Measurements from ENCODE around the gene ATP8A2. TPM values are rescaled to one million over a fixed set of nuclear protein-coding genes. Genes with fewer than 3 reads are reported as not detected.

The ATP8A2 gene
- total RNA-seq, 1 donor = 0.72 TPM

DNA sequence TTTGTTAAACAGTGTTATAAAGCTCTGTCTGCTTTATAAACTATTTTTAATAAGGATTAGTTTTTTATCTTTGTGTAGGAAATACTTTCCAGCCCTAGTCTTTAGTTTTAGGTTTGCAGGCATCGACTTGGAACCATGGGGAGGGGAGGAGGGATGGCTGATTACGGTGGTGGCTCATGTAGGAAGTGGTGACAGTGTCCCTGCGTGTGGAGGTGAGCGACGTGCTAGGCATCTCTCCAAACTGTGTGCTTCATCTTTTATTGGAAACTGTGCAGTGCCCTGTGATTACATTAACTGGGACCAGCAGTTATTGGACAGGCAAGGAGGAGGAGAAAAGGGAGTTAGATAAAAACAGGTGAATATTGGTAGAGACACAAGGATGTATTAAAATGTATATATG is 203.8 kb downstream of the ATP8A2 start:
- H3K79me2 ChIP-seq (ENCODE audit: insufficient read depth, low read length) = no peaks in the 10 kb centered on the region
- H3K4me3 ChIP-seq (ENCODE audit: insufficient read depth, low read length) = no peak overlapping the region
- H3K27me3 ChIP-seq (ENCODE audit: insufficient read depth, low read length) = no peaks in the 10 kb centered on the region
- no peaks in the 10 kb centered on the region for H3K4me1 ChIP-seq (ENCODE audit: insufficient read depth, low read length)
- no peak overlapping the region for H3K4me2 ChIP-seq (ENCODE audit: insufficient read depth, low read length)
- no peak overlapping the region for H2AFZ ChIP-seq (ENCODE audit: low read length)
- no peak overlapping the region for H3K27ac ChIP-seq (ENCODE audit: low read depth, low read length)
- H3K9me3 ChIP-seq (ENCODE audit: low read depth, low read length) = no peaks in the 10 kb centered on the region
- no peak for DNase-seq (ENCODE audit: insufficient read length, low spot score, missing footprints)
- H3K36me3 ChIP-seq (ENCODE audit: insufficient read depth, low read length) = no peaks in the 10 kb centered on the region
- no peaks in the 10 kb centered on the region for H4K20me1 ChIP-seq (ENCODE audit: insufficient read depth, low read length)
- TF ChIP-seq, protein P1, sequence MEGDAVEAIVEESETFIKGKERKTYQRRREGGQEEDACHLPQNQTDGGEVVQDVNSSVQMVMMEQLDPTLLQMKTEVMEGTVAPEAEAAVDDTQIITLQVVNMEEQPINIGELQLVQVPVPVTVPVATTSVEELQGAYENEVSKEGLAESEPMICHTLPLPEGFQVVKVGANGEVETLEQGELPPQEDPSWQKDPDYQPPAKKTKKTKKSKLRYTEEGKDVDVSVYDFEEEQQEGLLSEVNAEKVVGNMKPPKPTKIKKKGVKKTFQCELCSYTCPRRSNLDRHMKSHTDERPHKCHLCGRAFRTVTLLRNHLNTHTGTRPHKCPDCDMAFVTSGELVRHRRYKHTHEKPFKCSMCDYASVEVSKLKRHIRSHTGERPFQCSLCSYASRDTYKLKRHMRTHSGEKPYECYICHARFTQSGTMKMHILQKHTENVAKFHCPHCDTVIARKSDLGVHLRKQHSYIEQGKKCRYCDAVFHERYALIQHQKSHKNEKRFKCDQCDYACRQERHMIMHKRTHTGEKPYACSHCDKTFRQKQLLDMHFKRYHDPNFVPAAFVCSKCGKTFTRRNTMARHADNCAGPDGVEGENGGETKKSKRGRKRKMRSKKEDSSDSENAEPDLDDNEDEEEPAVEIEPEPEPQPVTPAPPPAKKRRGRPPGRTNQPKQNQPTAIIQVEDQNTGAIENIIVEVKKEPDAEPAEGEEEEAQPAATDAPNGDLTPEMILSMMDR (IDR thresholded peaks at IDR 0.05; ENCODE audit: extremely low read depth, low read depth, low read length) = no peak

DNA sequence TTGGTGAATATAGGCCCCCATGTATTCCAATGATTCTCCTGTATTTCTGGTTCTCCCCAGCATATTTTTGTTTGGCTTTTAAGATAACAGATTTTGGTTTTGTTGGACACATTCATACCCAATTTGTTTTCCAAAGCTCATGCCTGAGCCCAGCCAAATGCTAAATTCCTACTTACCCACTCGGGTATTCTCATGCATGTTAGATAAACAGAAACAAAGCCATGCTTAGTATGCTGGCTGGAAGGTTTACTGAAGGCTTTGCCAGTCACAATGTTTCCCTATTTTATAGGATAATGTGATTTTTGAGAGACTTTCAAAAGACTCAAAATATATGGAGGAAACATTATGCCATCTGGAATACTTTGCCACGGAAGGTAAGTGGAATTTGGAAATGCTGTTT is 206.8 kb downstream of the ATP8A2 start:
- H3K4me3 ChIP-seq (ENCODE audit: insufficient read depth, low read length) = no peak overlapping the region
- TF ChIP-seq, protein P1 (IDR thresholded peaks at IDR 0.05; ENCODE audit: extremely low read depth, low read depth, low read length) = no peak
- no peaks in the 10 kb centered on the region for H3K36me3 ChIP-seq (ENCODE audit: insufficient read depth, low read length)
- H3K27me3 ChIP-seq (ENCODE audit: insufficient read depth, low read length) = no peaks in the 10 kb centered on the region
- H3K79me2 ChIP-seq (ENCODE audit: insufficient read depth, low read length) = no peaks in the 10 kb centered on the region
- H3K4me2 ChIP-seq (ENCODE audit: insufficient read depth, low read length) = no peak overlapping the region
- no peak overlapping the region for H3K27ac ChIP-seq (ENCODE audit: low read depth, low read length)
- no peaks in the 10 kb centered on the region for H4K20me1 ChIP-seq (ENCODE audit: insufficient read depth, low read length)
- no peaks in the 10 kb centered on the region for H3K9me3 ChIP-seq (ENCODE audit: low read depth, low read length)
- no peaks in the 10 kb centered on the region for H3K4me1 ChIP-seq (ENCODE audit: insufficient read depth, low read length)
- no peak overlapping the region for H2AFZ ChIP-seq (ENCODE audit: low read length)
- DNase-seq (ENCODE audit: insufficient read length, low spot score, missing footprints) = no peak

DNA sequence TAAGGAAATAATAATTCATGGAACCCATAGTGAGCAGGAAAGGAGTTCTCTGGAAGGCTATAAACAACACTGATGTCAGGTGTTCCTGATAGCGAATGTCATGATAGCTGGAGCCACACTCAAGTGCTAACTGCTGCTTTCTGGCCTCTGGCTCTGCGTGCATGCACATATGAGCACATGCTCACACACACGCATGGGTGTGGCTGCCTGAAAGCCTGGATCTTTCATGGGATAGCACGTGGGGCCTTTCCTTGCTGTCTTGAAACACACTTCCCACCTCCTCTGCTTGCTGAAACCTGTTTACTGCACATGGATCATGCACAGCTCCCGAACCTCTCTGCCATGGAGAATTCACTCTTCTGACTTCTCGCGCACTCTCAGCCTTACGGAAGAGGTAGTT is 207.4 kb downstream of the ATP8A2 start:
- no peak overlapping the region for H3K4me3 ChIP-seq (ENCODE audit: insufficient read depth, low read length)
- H3K9me3 ChIP-seq (ENCODE audit: low read depth, low read length) = no peaks in the 10 kb centered on the region
- no peaks in the 10 kb centered on the region for H3K79me2 ChIP-seq (ENCODE audit: insufficient read depth, low read length)
- no peak for DNase-seq (ENCODE audit: insufficient read length, low spot score, missing footprints)
- H4K20me1 ChIP-seq (ENCODE audit: insufficient read depth, low read length) = no peaks in the 10 kb centered on the region
- TF ChIP-seq, protein P1 (IDR thresholded peaks at IDR 0.05; ENCODE audit: extremely low read depth, low read depth, low read length) = no peak
- no peaks in the 10 kb centered on the region for H3K27me3 ChIP-seq (ENCODE audit: insufficient read depth, low read length)
- no peaks in the 10 kb centered on the region for H3K4me1 ChIP-seq (ENCODE audit: insufficient read depth, low read length)
- no peak overlapping the region for H3K4me2 ChIP-seq (ENCODE audit: insufficient read depth, low read length)
- H3K27ac ChIP-seq (ENCODE audit: low read depth, low read length) = no peak overlapping the region
- H3K36me3 ChIP-seq (ENCODE audit: insufficient read depth, low read length) = no peaks in the 10 kb centered on the region
- no peak overlapping the region for H2AFZ ChIP-seq (ENCODE audit: low read length)

DNA sequence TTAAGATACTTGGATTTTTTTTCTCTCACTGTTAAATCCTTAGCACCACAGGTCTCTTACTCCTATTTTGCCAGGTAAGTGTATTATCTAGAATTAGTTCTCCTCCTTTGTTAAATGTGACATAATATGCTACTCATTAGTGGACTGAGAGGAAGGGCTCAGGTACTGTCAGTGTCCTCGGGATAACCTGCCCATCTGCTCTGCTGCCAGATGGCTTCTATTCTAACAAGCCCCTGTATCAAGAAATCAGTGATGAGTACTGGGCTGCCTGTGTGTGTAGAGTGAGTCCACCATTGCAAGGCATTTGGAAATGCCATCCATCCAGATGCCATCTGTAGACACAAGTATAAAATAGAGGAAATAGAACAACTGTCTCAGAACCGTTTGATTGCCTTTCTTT is 209.6 kb downstream of the ATP8A2 start:
- H3K79me2 ChIP-seq (ENCODE audit: insufficient read depth, low read length) = no peaks in the 10 kb centered on the region
- H3K27ac ChIP-seq (ENCODE audit: low read depth, low read length) = no peak overlapping the region
- H3K4me1 ChIP-seq (ENCODE audit: insufficient read depth, low read length) = no peaks in the 10 kb centered on the region
- H3K36me3 ChIP-seq (ENCODE audit: insufficient read depth, low read length) = no peaks in the 10 kb centered on the region
- no peak overlapping the region for H2AFZ ChIP-seq (ENCODE audit: low read length)
- H3K9me3 ChIP-seq (ENCODE audit: low read depth, low read length) = no peaks in the 10 kb centered on the region
- H3K4me3 ChIP-seq (ENCODE audit: insufficient read depth, low read length) = no peak overlapping the region
- no peak for DNase-seq (ENCODE audit: insufficient read length, low spot score, missing footprints)
- TF ChIP-seq, protein P1 (IDR thresholded peaks at IDR 0.05; ENCODE audit: extremely low read depth, low read depth, low read length) = no peak
- H3K4me2 ChIP-seq (ENCODE audit: insufficient read depth, low read length) = no peak overlapping the region
- no peaks in the 10 kb centered on the region for H3K27me3 ChIP-seq (ENCODE audit: insufficient read depth, low read length)
- H4K20me1 ChIP-seq (ENCODE audit: insufficient read depth, low read length) = no peaks in the 10 kb centered on the region

Data from osteoblast (primary cell).